Smooth muscle cell (in vitro differentiated cells): ENCODE data around the gene BTNL9. TPM values are rescaled to one million over a fixed set of nuclear protein-coding genes. Genes with fewer than 3 reads are reported as not detected.

Experiments used
- DNase-seq: peaks from one replicate; lab custom pipeline; 2025; ENCODE audit not compliant: unreplicated experiment; lab: John Stamatoyannopoulos, UW
- H2AFZ ChIP-seq: fragments of 200-600 bp; sonication (generic); 2 replicates; pipeline ENCODE4 v1.6.0; 2016; ENCODE audit warnings: antibody characterized with exemption, low read depth, mild to moderate bottlenecking
- H3F3A ChIP-seq: fragments of 200-600 bp; sonication (generic); 2 replicates; pipeline ENCODE4 v1.6.0; 2017; ENCODE audit warnings: antibody characterized with exemption, low read depth
- H3K27ac ChIP-seq: fragments of 200-600 bp; sonication (generic); 2 replicates; pipeline ENCODE4 v1.5.1; 2016; ENCODE audit warnings: low read depth, mild to moderate bottlenecking
- H3K27me3 ChIP-seq: fragments of 200-600 bp; sonication (generic); 2 replicates; pipeline ENCODE4 v1.6.1; 2016; ENCODE audit warnings: low read depth, mild to moderate bottlenecking
- H3K36me3 ChIP-seq: fragments of 200-600 bp; sonication (generic); 2 replicates; pipeline ENCODE4 v1.5.1; 2016; ENCODE audit warnings: low read depth
- H3K4me1 ChIP-seq: fragments of 200-600 bp; sonication (generic); 2 replicates; pipeline ENCODE4 v1.5.1; 2016; ENCODE audit warnings: low read depth
- H3K4me2 ChIP-seq: fragments of 200-600 bp; sonication (generic); 2 replicates; pipeline ENCODE4 v1.6.0; 2016; ENCODE audit warnings: mild to moderate bottlenecking
- H3K4me3 ChIP-seq: fragments of 200-600 bp; sonication (generic); 2 replicates; pipeline ENCODE4 v1.5.1; 2016; ENCODE audit warnings: mild to moderate bottlenecking
- H3K79me2 ChIP-seq: fragments of 200-600 bp; sonication (generic); 2 replicates; pipeline ENCODE4 v1.6.0; 2016; ENCODE audit warnings: low read depth, mild to moderate bottlenecking
- H3K9ac ChIP-seq: fragments of 200-600 bp; sonication (generic); 2 replicates; pipeline ENCODE4 v1.6.0; 2016; ENCODE audit warnings: low read depth
- H3K9me3 ChIP-seq: fragments of 200-600 bp; sonication (generic); replicated peaks from 2 replicates; pipeline ENCODE4 v1.5.1; 2016; ENCODE audit warnings: low read depth
- H4K20me1 ChIP-seq: fragments of 200-600 bp; sonication (generic); 2 replicates; pipeline ENCODE4 v1.6.0; 2016; ENCODE audit warnings: low read depth
- WGBS: methylation state at CpG from one replicate; pipeline ENCODE4 v1.1.7; 2016; ENCODE audit warnings: low lambda C conversion rate; 5-methylcytosine and 5-hydroxymethylcytosine counted together
- polyA plus RNA-seq: library from polyadenylated mRNA; unstranded; fragments of >200 nt; fragmentation: Nextera tagmentation; extraction: Ambion mirVana; gene quantifications from 2 replicates; pipeline ENCODE4 v1.2.1, GENCODE V29; 2016
- total RNA-seq: library from RNA; depleted of rRNA; stranded (reverse); fragments of >200 nt; gene quantifications from 2 replicates; pipeline ENCODE4 v1.2.3, GENCODE V29; 2014
- TF ChIP-seq, protein P1 (sequence below): fragments of 200-600 bp; sonication (generic); IDR thresholded peaks from 2 replicates; pipeline ENCODE4 v1.5.1; 2017; ENCODE audit warnings: borderline replicate concordance, mild to moderate bottlenecking, antibody characterized with exemption; ENCODE audit not compliant: insufficient read depth, poor library complexity, severe bottlenecking

Gene BTNL9
- total and polyA plus RNA-seq, 2 experiments from 2014 or later = not detected

DNA sequence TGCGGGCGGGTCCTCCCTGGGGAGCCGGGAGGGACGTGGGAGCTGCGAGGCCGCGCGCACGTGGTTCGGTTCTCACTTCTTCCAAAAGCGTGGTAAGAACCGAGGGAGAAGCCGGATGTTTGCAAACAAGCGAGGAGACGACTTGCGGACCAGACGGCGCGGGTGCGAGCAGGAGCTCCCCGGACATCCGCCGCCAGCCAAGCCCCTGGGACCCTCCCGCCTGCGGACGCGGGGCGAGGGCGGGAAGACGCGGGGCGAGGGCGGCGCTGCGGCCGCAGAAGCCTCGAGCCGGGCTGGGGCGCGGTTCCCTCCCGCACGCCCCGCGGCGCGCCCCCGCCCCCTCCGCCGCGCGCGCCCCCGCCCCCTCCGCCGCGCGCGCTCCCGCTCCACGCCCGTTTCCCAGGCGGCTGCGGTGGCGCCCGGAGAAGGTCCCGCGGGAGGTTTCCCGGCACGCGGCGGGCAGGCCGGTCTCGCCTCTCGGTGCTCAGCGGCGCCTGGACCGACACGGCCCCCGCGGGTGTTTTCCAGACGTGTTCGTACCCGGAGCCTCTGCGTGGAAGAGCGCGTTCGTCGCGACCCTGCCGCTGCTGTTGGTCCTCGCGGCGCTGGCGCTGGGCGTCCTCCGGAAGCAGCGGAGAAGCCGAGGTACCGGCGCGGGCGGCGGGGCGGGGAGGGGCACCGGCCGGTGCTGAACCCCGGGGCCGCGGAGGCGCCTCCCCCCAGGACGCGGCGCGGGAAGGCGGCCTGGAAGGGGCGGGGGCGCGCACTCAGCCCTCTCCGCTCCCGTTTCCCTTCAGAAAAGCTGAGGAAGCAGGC is 12.8 kb downstream of the BTNL9 start:
- Histone ChIP-seq H3F3A (no peaks in the 10 kb centered on the region), H3K27ac (no peak overlapping the region), H2AFZ (peak overlapping the region; percentile 62), H3K9me3 (no peaks in the 10 kb centered on the region), H3K4me1 (peaks cover 4% of the 10 kb centered on the region), H3K79me2 (no peaks in the 10 kb centered on the region), H3K36me3 (no peaks in the 10 kb centered on the region), H4K20me1 (no peaks in the 10 kb centered on the region), H3K27me3 (peaks cover 95% of the 10 kb centered on the region), H3K4me2 (peak overlapping the region; percentile 98), H3K4me3 (peak overlapping the region; percentile 55), H3K9ac (no peak overlapping the region)
- TF ChIP-seq, protein P1, sequence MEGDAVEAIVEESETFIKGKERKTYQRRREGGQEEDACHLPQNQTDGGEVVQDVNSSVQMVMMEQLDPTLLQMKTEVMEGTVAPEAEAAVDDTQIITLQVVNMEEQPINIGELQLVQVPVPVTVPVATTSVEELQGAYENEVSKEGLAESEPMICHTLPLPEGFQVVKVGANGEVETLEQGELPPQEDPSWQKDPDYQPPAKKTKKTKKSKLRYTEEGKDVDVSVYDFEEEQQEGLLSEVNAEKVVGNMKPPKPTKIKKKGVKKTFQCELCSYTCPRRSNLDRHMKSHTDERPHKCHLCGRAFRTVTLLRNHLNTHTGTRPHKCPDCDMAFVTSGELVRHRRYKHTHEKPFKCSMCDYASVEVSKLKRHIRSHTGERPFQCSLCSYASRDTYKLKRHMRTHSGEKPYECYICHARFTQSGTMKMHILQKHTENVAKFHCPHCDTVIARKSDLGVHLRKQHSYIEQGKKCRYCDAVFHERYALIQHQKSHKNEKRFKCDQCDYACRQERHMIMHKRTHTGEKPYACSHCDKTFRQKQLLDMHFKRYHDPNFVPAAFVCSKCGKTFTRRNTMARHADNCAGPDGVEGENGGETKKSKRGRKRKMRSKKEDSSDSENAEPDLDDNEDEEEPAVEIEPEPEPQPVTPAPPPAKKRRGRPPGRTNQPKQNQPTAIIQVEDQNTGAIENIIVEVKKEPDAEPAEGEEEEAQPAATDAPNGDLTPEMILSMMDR = no peak
- DNase-seq = no peak
- WGBS = 1% methylated on average over 66 of the region's 120 CpGs

DNA sequence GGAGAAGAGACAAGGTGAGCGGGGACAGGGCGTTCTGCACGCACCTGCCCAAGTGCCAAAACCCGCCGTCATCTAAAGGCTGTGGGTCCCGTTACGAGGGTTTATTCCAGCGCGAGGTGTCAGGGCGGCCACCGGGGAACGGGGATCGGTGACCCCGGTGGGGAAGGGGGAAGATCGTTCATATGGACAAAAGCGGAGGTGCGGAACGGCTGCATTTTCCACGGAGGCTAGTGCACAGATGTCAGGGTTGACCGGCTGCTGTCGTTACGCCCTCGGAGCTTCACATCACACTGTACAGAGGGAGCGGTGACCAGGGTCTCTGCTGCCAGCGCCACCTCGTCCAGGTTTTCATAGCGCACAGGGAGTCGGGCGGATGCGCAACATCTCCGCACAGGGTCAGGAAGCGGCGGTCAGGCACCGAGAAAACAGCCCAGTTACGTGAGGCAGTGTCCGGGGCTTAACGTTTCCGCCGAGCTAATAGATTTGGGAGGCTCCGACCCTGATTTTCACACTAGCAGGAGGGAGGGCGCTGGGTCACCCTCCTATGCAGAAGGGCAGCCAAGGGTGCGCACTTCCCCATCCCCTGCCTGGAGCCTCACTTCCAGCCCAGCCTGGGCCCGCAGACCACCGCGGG is 13.5 kb downstream of the BTNL9 start:
- Histone ChIP-seq H3K79me2 (no peaks in the 10 kb centered on the region), H4K20me1 (no peaks in the 10 kb centered on the region), H3K4me2 (peak overlapping the region; percentile 98), H3K4me3 (peak overlapping the region; percentile 55), H3K36me3 (no peaks in the 10 kb centered on the region), H3K27ac (no peak overlapping the region), H3K9ac (no peak overlapping the region), H3K9me3 (no peaks in the 10 kb centered on the region), H2AFZ (peak overlapping the region; percentile 54), H3K27me3 (peaks cover 97% of the 10 kb centered on the region), H3F3A (no peaks in the 10 kb centered on the region), H3K4me1 (peaks cover 4% of the 10 kb centered on the region)
- DNase-seq = no peak
- TF ChIP-seq, protein P1 = no peak
- 3% methylated on average over 44 of the region's 45 CpGs for WGBS

DNA sequence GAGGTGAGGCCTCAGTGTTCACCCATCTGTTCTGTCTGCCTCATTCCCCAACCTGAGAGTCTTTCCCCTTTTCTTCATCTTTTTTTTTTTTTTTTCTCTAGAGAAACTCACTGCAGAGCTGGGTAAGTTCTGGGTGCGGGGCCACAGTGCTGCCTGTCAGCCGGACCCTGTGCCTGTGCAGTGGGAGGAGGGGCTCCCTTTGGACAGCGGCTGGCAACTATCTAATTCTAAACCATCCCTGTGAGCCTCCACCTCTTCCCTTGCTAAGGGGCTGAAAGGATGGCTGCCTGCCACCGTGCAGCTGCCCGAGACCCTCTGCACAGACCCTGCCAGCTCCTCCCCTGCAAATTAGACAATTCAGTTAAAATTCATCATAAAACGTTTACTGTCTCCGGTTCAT is 14.1 kb downstream of the BTNL9 start:
- Histone ChIP-seq H4K20me1 (no peaks in the 10 kb centered on the region), H2AFZ (no peak overlapping the region), H3K9ac (no peak overlapping the region), H3K36me3 (no peaks in the 10 kb centered on the region), H3K4me3 (no peak overlapping the region), H3K9me3 (no peaks in the 10 kb centered on the region), H3K4me1 (peaks cover 4% of the 10 kb centered on the region), H3K27me3 (peaks cover 99% of the 10 kb centered on the region), H3F3A (no peaks in the 10 kb centered on the region), H3K27ac (no peak overlapping the region), H3K79me2 (no peaks in the 10 kb centered on the region), H3K4me2 (peak overlapping the region; percentile 98)
- WGBS = 26% methylated on average over 7 of the region's 7 CpGs
- no peak for DNase-seq
- TF ChIP-seq, protein P1 = no peak
